HG03565 (cell line): Measurements from ENCODE around the gene MAEL.

Experiments used
- ATAC-seq: cut with Tn5 transposase; IDR thresholded peaks from one replicate; pipeline ENCODE4 v1.9.1; 2021; ENCODE audit warnings: mild to moderate bottlenecking, moderate library complexity; ENCODE audit not compliant: unreplicated experiment

The MAEL gene

GRCh38 chr1:166988974-166989515, at the start of gene MAEL:
Gene MAEL (plus strand): TSS chr1:166989280. CDS start chr1:166989353, 73 bp downstream.
- no peak for ATAC-seq

GRCh38 chr1:166939741-166940375, 49.2 kb upstream of the MAEL start:
- no peak for ATAC-seq

- ATAC-seq: no peak
Measured at GRCh38 chr1:166944186-166944967, 44.7 kb upstream of the MAEL start.

DNA sequence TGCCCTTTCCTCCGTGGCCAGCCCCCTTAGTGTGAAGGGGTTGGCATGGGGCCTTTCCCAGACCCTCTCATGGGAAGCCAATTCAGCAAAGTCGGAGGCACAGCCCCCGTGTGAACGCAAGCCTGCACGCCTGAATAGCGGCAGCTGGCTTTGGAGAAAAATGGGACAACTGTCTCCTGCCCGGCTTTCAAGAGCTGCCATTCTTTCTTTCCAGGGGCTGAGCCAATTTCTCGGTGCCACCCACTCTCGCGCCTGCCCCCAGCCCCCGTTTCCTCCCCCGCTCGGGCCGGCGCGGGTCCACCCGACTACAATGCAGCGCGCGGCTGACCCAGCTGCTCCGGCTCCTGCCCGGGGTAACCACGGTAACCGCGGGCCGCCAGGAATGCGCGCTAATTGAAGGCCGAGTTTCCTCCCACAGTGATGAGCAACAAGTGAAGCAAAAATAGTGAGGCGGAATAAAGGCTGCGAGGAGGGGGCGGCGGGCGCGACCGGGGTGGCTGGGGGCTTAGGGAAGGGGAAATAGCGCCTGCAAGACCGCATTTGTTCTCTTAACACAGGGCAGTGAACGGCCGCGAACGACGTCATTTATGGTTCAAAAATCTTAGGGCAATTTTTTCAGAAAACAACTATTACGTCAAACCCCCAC, 41.6 kb upstream of the MAEL start:
- ATAC-seq: no peak

GRCh38 chr1:166948856-166949350, 40.2 kb upstream of the MAEL start:
- ATAC-seq: no peak

GRCh38 chr1:166950156-166950555, 38.9 kb upstream of the MAEL start:
- ATAC-seq: no peak

- no peak for ATAC-seq
Measured at GRCh38 chr1:166951050-166951449, 38.0 kb upstream of the MAEL start.

- ATAC-seq: no peak
Measured at GRCh38 chr1:166952002-166952746, 36.9 kb upstream of the MAEL start.

- no peak for ATAC-seq
Measured at GRCh38 chr1:166953491-166953890, 35.6 kb upstream of the MAEL start.

GRCh38 chr1:166956057-166956850, 32.8 kb upstream of the MAEL start:
- ATAC-seq: no peak

DNA sequence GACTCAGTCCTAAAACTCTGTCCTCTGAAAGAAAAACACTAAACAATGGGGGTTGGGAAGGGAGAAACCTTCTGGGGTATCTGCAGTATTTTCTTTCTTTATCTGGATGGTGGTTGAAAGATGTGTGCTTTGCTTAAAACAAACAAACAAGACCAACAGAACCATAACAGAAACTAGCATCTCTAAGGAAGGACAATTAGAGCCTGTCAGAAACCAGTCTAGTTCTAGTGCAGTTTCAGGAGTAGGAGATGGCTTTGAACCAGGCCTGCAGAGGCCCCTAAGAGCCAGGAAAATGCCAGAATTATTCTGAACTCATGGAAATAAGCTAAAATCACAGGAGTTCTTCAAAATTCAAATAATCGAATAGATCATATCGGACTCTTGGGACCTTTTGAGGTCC, 32.2 kb upstream of the MAEL start:
- no peak for ATAC-seq

- no peak for ATAC-seq
Measured at GRCh38 chr1:166960858-166961474, 28.1 kb upstream of the MAEL start.

GRCh38 chr1:166969074-166969677, 19.9 kb upstream of the MAEL start:
- ATAC-seq: no peak

GRCh38 chr1:166971252-166971651, 17.8 kb upstream of the MAEL start:
- no peak for ATAC-seq

- ATAC-seq: no peak
Measured at GRCh38 chr1:166972193-166972592, 16.9 kb upstream of the MAEL start.

DNA sequence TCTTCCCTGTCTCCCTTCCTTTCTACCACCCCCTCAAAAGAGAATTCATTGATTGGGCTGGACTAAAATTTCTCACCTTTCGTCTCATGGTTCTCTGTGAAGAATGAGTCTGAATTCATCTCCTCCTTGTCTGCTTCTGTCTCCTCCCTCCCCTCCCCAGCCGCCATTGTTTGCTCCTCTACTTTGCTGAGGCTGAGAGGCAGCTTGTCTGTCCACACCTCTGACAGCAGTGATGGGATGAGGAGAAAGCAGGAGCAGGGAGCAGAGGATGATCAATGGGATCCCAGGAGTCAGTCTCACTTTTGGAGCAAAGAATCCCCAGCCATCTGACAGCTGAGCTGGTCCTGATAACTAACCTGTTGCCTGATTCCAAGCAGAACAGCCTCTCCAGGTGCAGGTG, 16.3 kb upstream of the MAEL start:
- ATAC-seq: no peak

DNA sequence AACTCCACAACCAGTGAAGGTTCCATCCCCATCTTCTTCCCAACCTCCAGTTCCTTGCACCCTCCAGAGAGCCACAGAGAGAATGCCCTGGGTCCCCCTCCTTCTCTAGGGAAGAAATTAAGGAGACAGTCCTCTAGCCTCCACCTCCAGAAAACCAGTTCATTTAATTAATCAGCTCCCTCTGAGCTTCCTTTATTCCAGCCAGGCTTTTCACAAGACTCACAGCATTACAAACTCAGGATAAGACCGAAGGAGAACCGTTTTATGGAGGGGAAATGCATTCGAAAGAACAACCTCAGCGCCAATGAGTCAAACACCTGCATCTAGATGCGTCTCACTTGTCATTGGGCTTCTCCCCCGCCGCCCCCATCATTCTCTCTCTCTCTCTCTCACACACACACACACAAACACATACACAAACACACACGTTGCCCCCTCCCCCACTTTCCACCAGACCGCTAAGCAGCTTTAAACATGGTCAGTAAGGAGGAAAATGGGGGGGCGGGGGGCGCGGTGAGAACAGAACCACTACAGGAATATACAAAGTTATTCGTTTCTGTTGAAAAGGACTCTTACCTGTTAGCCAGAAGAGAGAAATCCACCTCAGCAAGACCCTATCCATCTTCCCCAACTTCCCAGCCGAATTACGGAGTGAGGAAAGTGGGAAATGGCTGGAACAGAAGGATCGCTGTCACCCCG, 14.3 kb upstream of the MAEL start:
- ATAC-seq: no peak

DNA sequence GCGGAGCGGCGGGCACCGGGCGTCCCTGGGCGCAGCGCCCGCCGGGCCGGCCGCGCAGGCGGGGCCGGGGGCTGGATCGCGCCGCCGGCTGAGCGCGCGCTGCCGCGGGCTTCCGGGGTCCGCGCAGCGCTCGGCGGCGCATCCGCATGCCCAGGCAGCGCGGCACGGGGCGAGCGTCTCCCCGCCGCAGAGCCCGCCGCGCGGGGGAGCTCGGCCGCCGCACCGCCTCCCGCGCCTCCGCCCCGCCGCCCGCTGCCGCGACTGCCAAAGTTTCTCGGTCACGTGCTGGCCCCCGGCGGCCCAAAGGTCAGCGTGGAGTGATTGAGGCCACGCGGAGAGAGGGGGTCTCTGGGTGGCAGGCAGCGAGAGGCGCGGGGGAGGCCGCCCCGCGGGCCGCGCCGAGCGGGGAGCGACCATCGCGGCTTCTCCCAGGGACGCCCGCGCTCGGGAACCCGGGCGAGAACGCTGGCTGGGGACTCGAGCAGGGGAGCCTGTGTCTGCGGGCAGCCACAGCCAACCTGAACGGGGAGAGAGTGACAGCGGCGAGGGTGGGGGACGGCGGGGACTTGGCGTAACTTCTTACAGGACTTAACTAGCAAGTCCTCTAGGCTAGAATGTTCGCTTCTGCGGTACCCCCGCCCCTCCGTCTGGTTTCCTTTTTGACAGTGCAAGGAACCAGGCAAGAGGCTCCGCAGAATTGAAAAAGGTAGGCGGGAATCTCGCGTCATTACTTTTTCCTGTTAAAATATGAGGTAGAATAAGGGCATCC, 13.5 kb upstream of the MAEL start, which contains the start of gene ILDR2:
Gene ILDR2, minus strand, starts transcription at position 180 of the 769 bp plus-strand sequence. CDS start 272 bp downstream, outside the sequence.
- peak; percentile 36 for ATAC-seq
